Spleen (tissue), 11 donors: ENCODE results near the gene INSL3. TPM values are rescaled to one million over a fixed set of nuclear protein-coding genes. Genes with fewer than 3 reads are reported as not detected.

ENCODE experiments used
- DNase-seq: peaks from one replicate; pipeline ENCODE4 v3.0.0-alpha.2; 2020
- H3K27ac ChIP-seq, 8 donors: fragments of 200-600 bp; sonication (generic) in 7 of 8; 1 replicate in 4 of 8; 2 replicates in 4 of 8; pipeline versions ENCODE4 v1.5.0 to v1.8.0; 2016 to 2021; ENCODE audit warnings: inconsistent platforms in 4 of 8, mild to moderate bottlenecking in 4 of 8, moderate library complexity in 1 of 8
- H3K27me3 ChIP-seq, 7 donors: fragments of 200-600 bp; sonication (generic) in 6 of 7; replicated peaks in 1 of 7; 1 replicate in 4 of 7; 2 replicates in 3 of 7; pipeline versions ENCODE4 v1.5.0 to v1.8.0; 2016 to 2021; ENCODE audit warnings: inconsistent platforms in 3 of 7, mild to moderate bottlenecking in 1 of 7
- H3K36me3 ChIP-seq, 6 donors: fragments of 200-600 bp; sonication (generic) in 5 of 6; 1 replicate in 4 of 6; 2 replicates in 2 of 6; pipeline versions ENCODE4 v1.5.0 to v1.8.0; 2016 to 2021; ENCODE audit warnings: inconsistent platforms in 2 of 6
- H3K4me1 ChIP-seq, 6 donors: fragments of 200-600 bp; sonication (generic) in 5 of 6; 1 replicate in 3 of 6; 2 replicates in 3 of 6; pipeline versions ENCODE4 v1.5.0 to v1.8.0; 2016 to 2021; ENCODE audit warnings: inconsistent platforms in 3 of 6
- H3K4me3 ChIP-seq, 8 donors: fragments of 200-600 bp; sonication (generic) in 7 of 8; 1 replicate in 4 of 8; 2 replicates in 4 of 8; pipeline versions ENCODE4 v1.5.0 to v1.8.0; 2016 to 2021; ENCODE audit warnings: inconsistent platforms in 4 of 8, mild to moderate bottlenecking in 4 of 8, moderate library complexity in 2 of 8
- H3K9me3 ChIP-seq, 8 donors: fragments of 200-600 bp; sonication (generic) in 7 of 8; 1 replicate in 4 of 8; 2 replicates in 4 of 8; pipeline versions ENCODE4 v1.5.0 to v1.8.0; 2016 to 2021; ENCODE audit warnings: inconsistent platforms in 4 of 8
- POLR2A ChIP-seq, 3 donors: fragments of 450-650 bp; IDR thresholded peaks; one replicate each; pipeline ENCODE4 v1.5.1; 2017; ENCODE audit warnings: antibody characterized with exemption in 3 of 3, mild to moderate bottlenecking in 1 of 3
- POLR2AphosphoS5 ChIP-seq, 3 donors: sonication (generic); formaldehyde crosslinking; IDR thresholded peaks; one replicate each; pipeline ENCODE4 v1.5.1; 2017; ENCODE audit warnings: antibody characterized with exemption in 3 of 3
- WGBS, 5 donors: extraction: QIAGEN DNeasy Blood & Tissue Kit in 3 of 5; methylation state at CpG; one replicate each; pipeline versions ENCODE4 v1.1.5 to v1.1.7; 2013 to 2018; 5-methylcytosine and 5-hydroxymethylcytosine counted together
- intact Hi-C: fragments of 100-400 bp; cut with DNase I; formaldehyde crosslinking; loops from one replicate; pipeline ENCODE4 v1.15.0; 2023; ENCODE audit warnings: low total_unique reads
- polyA plus RNA-seq, 3 donors: library from polyadenylated mRNA; stranded (reverse); fragments of 200-250 nt; gene quantifications; one replicate each; pipeline ENCODE4 v1.2.1, GENCODE V29; 2013
- small RNA-seq, 4 donors: library from RNA; depleted of rRNA; stranded (forward); fragments of <200 nt; gene quantifications; one replicate each; pipeline ENCODE3, GENCODE V24; 2016
- total RNA-seq, 7 donors: library from RNA; depleted of rRNA in 3 of 7; stranded (reverse); fragments of >200 nt in 3 of 7; fragmentation: NEBNext Ultra II Directional in 4 of 7; extraction: Animal tissue kit (Norgen Biotek cat#: 25700) in 4 of 7; gene quantifications; one replicate each; pipeline versions ENCODE4 v1.1.0 to v1.2.1, GENCODE V29; 2016 to 2021
- TF ChIP-seq, protein P1 (sequence below), 11 experiments: fragments of 200-600 bp in 7 of 11; fragments of 450-650 bp in 4 of 11; sonication (generic) in 4 of 11; IDR thresholded peaks in 8 of 11; conservative IDR thresholded peaks in 3 of 11; 1 replicate in 7 of 11; 2 replicates in 4 of 11; pipeline versions ENCODE4 v1.4.0 to v1.8.0; 2016 to 2021; ENCODE audit warnings: antibody characterized with exemption in 11 of 11, inconsistent platforms in 4 of 11, mild to moderate bottlenecking in 1 of 11
- donor health status: healthy with polysubstance abuse.
- donor health status: DM: no; HTN: no; CAD: no; lungs with moderate emphysema.
- donor health status: DM: no; HTN: no; CAD: no.
- donor health status: Bipolar disorder and iron deficiency.
- donor health status: healthy.
- donor health status: DM: no; HTN: no; CAD: no.
- donor health status: DM: yes; HTN: yes; CAD: no.

INSL3 gene
- total and polyA plus RNA-seq, 10 donors = 2.1 to 6.3 (median 3.0) TPM

DNA sequence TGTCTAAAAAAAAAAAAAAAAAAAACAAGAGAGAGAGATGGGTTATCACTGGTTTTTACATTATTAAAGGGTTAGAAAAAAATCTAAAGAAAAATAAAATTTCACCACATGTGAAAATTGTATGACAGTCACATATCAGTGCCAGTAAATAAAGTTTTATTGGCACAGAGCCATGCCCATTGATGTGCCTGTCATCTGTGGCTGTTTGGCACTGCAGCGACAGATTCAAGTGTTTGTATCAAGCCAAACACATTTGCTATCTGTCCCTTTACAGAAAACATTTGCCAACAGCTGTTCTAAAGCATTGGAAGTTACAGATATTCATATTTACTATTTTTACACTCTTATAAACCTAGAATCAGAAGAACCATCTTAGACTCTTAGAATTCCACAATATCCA, 53.8 kb downstream of the INSL3 start:
- Histone ChIP-seq H3K9me3 (no peaks in the 10 kb centered on the region), H3K27me3 (no peaks in the 10 kb centered on the region), H3K36me3 (peaks cover 0 to 96% (median 38%) of the 10 kb centered on the region in 6 donors), H3K27ac (no peak overlapping the region), H3K4me3 (no peak overlapping the region), H3K4me1 (peaks cover 0 to 39% (median 17%) of the 10 kb centered on the region in 6 donors)
- no peak for DNase-seq
- 76 to 93% (median 80%) methylated on average over 1 of the region's 1 CpG for WGBS, 5 donors
- TF ChIP-seq POLR2AphosphoS5 (IDR thresholded peaks at IDR 0.05) = no peak
- TF ChIP-seq, protein P1, sequence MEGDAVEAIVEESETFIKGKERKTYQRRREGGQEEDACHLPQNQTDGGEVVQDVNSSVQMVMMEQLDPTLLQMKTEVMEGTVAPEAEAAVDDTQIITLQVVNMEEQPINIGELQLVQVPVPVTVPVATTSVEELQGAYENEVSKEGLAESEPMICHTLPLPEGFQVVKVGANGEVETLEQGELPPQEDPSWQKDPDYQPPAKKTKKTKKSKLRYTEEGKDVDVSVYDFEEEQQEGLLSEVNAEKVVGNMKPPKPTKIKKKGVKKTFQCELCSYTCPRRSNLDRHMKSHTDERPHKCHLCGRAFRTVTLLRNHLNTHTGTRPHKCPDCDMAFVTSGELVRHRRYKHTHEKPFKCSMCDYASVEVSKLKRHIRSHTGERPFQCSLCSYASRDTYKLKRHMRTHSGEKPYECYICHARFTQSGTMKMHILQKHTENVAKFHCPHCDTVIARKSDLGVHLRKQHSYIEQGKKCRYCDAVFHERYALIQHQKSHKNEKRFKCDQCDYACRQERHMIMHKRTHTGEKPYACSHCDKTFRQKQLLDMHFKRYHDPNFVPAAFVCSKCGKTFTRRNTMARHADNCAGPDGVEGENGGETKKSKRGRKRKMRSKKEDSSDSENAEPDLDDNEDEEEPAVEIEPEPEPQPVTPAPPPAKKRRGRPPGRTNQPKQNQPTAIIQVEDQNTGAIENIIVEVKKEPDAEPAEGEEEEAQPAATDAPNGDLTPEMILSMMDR (IDR thresholded peaks at IDR 0.05 in 8 of 11, conservative IDR thresholded peaks at IDR 0.05 in 3 of 11) = no peak
- TF ChIP-seq POLR2A (IDR thresholded peaks at IDR 0.05) = no peak
- intact Hi-C loops = loop anchor here (5.0 kb wide), 1 partner anchor 55 kb away; no protein-coding TSS in a partner anchor

- peak overlapping the region in 3 of 8 donors; percentile 3 to 89 (median 49) for H3K27ac ChIP-seq
- peak; percentile 94 for DNase-seq
- peaks cover 0 to 93% (median 30%) of the 10 kb centered on the region in 6 donors for H3K36me3 ChIP-seq
- intact Hi-C loops = loop anchor here (5.0 kb wide), 1 partner anchor 54 kb away; no protein-coding TSS in a partner anchor
- peak overlapping the region in 1 of 8 donors; percentile 13 for H3K4me3 ChIP-seq
- H3K9me3 ChIP-seq = no peaks in the 10 kb centered on the region
- no peaks in the 10 kb centered on the region for H3K27me3 ChIP-seq
- TF ChIP-seq, protein P1 (IDR thresholded peaks at IDR 0.05 in 8 of 11, conservative IDR thresholded peaks at IDR 0.05 in 3 of 11) = peak; percentile 56 to 84 (median 78)
- TF ChIP-seq POLR2A (IDR thresholded peaks at IDR 0.05) (no peak), POLR2AphosphoS5 (IDR thresholded peaks at IDR 0.05) (peak; percentile 63 to 79 (median 63))
- 27 to 46% (median 34%) methylated on average over 23 to 29 of the region's 29 CpGs for WGBS, 5 donors
- peaks cover 0 to 39% (median 17%) of the 10 kb centered on the region in 6 donors for H3K4me1 ChIP-seq
These were observed 54.7 kb downstream of the INSL3 start for GRCh38 chr19:17766543-17767131.

Small RNA genes within 50 kb of the gene (small RNA-seq; reads per million reads assigned to genes)
- gene SNORA68 = 0 reads per million in 4 donors

Other genes with a start within 250 kb of the INSL3 start
- 10 to 100 TPM in 1 of 7 donors, 1 to 10 TPM in 6; 2.9 to 10.7 (median 5.1) TPM for gene UNC13A, start 133.2 kb downstream of the INSL3 start, total RNA-seq
- gene UNC13A, start 133.2 kb downstream of the INSL3 start, polyA plus RNA-seq = 1 to 10 TPM in 2 of 3 donors, under 1 TPM in 1; 0.73 to 6.2 (median 1.7) TPM
- 10 to 100 TPM; 33.4 to 63.1 (median 45.6) TPM for gene MAP1S, start 102.0 kb downstream of the INSL3 start, total RNA-seq
- gene MAP1S, start 102.0 kb downstream of the INSL3 start, polyA plus RNA-seq = 10 to 100 TPM; 15.0 to 15.9 (median 15.0) TPM
- 10 to 100 TPM; 19.7 to 48.3 (median 34.5) TPM for gene FCHO1, start 70.0 kb downstream of the INSL3 start, total RNA-seq
- gene FCHO1, start 70.0 kb downstream of the INSL3 start, polyA plus RNA-seq = 10 to 100 TPM; 11.3 to 20.3 (median 15.3) TPM
- 1 to 10 TPM in 2 of 7 donors, under 1 TPM in 3, not detected in 2; 0.36 to 1.6 (median 0.88) TPM for gene B3GNT3, start 26.4 kb downstream of the INSL3 start, total RNA-seq
- gene B3GNT3, start 26.4 kb downstream of the INSL3 start, polyA plus RNA-seq = under 1 TPM in 2 of 3 donors, not detected in 1; 0.05 to 0.16 TPM
- 100 to 1,000 TPM in 5 of 7 donors, 10 to 100 TPM in 2; 64.3 to 203 (median 147) TPM for gene JAK3, start 26.5 kb upstream of the INSL3 start, total RNA-seq
- 10 to 100 TPM; 30.6 to 81.1 (median 58.2) TPM for gene JAK3, start 26.5 kb upstream of the INSL3 start, polyA plus RNA-seq
- gene RPL18A, start 38.4 kb upstream of the INSL3 start, total RNA-seq = 1,000 to 10,000 TPM; 1,310 to 2,382 (median 1,642) TPM
- gene RPL18A, start 38.4 kb upstream of the INSL3 start, polyA plus RNA-seq = 1,000 to 10,000 TPM; 4,642 to 6,872 (median 5,294) TPM
- under 1 TPM in 5 of 7 donors, not detected in 2; 0.27 to 0.44 (median 0.32) TPM for gene SLC5A5, start 50.4 kb upstream of the INSL3 start, total RNA-seq
- under 1 TPM; 0.19 to 0.52 (median 0.30) TPM for gene SLC5A5, start 50.4 kb upstream of the INSL3 start, polyA plus RNA-seq
- 10 to 100 TPM; 29.5 to 48.6 (median 41.2) TPM for gene CCDC124, start 111.5 kb upstream of the INSL3 start, total RNA-seq
- 10 to 100 TPM; 62.4 to 89.9 (median 86.1) TPM for gene CCDC124, start 111.5 kb upstream of the INSL3 start, polyA plus RNA-seq
- gene KCNN1, start 145.6 kb upstream of the INSL3 start, total RNA-seq = not detected
- under 1 TPM; 0.03 to 0.10 (median 0.04) TPM for gene KCNN1, start 145.6 kb upstream of the INSL3 start, polyA plus RNA-seq
- 10 to 100 TPM; 46.0 to 64.6 (median 50.5) TPM for gene ARRDC2, start 186.7 kb upstream of the INSL3 start, total RNA-seq
- gene ARRDC2, start 186.7 kb upstream of the INSL3 start, polyA plus RNA-seq = 10 to 100 TPM; 61.5 to 70.4 (median 64.8) TPM